Midbrain (tissue), 1 donor: ENCODE measurements around the gene TBKBP1.
A peak's percentile ranks its signal among the peaks of the same experiment; 100 is the strongest.

Experiments used
- DNase-seq: peaks from one replicate; lab custom pipeline; 2025; lab: John Stamatoyannopoulos, UW

The TBKBP1 gene

GRCh38 chr17:47693731-47694580, at the start of gene TBKBP1:
Gene TBKBP1, plus strand, starts transcription at chr17:47694161. Its CDS starts 1,952 bp downstream, at chr17:47696113.
- no peak for DNase-seq

GRCh38 chr17:47644324-47644723, 49.6 kb upstream of the TBKBP1 start:
- no peak for DNase-seq

- peak; percentile 99 for DNase-seq
These were observed 44.6 kb upstream of the TBKBP1 start, which contains the start of gene KPNB1 for GRCh38 chr17:47649153-47649971. Gene KPNB1, plus strand, starts transcription at chr17:47649919. Its CDS starts 326 bp downstream, at chr17:47650245.

GRCh38 chr17:47649972-47650524, 43.9 kb upstream of the TBKBP1 start:
- no peak for DNase-seq

- DNase-seq = peak; percentile 95
These were observed 43.1 kb upstream of the TBKBP1 start for GRCh38 chr17:47650525-47651522.

- no peak for DNase-seq
These were observed 42.3 kb upstream of the TBKBP1 start for GRCh38 chr17:47651704-47652103.

GRCh38 chr17:47652570-47652969, 41.4 kb upstream of the TBKBP1 start:
- no peak for DNase-seq

GRCh38 chr17:47653442-47653841, 40.5 kb upstream of the TBKBP1 start:
- no peak for DNase-seq

GRCh38 chr17:47654991-47655390, 39.0 kb upstream of the TBKBP1 start:
- DNase-seq = peak; percentile 33

GRCh38 chr17:47660064-47660492, 33.9 kb upstream of the TBKBP1 start:
- DNase-seq = no peak

- DNase-seq = peak; percentile 59
These were observed 29.9 kb upstream of the TBKBP1 start for GRCh38 chr17:47663912-47664623.

GRCh38 chr17:47664624-47664941, 29.4 kb upstream of the TBKBP1 start:
- no peak for DNase-seq

GRCh38 chr17:47665655-47666054, 28.3 kb upstream of the TBKBP1 start:
- DNase-seq = no peak

- DNase-seq = no peak
These were observed 24.9 kb upstream of the TBKBP1 start for GRCh38 chr17:47669081-47669480.

- no peak for DNase-seq
These were observed 23.9 kb upstream of the TBKBP1 start for GRCh38 chr17:47670064-47670463.

GRCh38 chr17:47674499-47674898, 19.5 kb upstream of the TBKBP1 start:
- DNase-seq = no peak

GRCh38 chr17:47675380-47676198, 18.4 kb upstream of the TBKBP1 start:
- no peak for DNase-seq

GRCh38 chr17:47676199-47676472, 17.8 kb upstream of the TBKBP1 start:
- DNase-seq = no peak

- no peak for DNase-seq
These were observed 17.3 kb upstream of the TBKBP1 start for GRCh38 chr17:47676510-47677165.

- no peak for DNase-seq
These were observed 15.8 kb upstream of the TBKBP1 start for GRCh38 chr17:47678196-47678595.
